HepG2 (cell line): Measurements from ENCODE around the gene P3R3URF. TPM values are rescaled to one million over a fixed set of nuclear protein-coding genes. Genes with fewer than 3 reads are reported as not detected.

Experiments
- MAFF ChIP-seq: IDR thresholded peaks from 2 replicates; pipeline ENCODE4 v1.6.1; 2011; ENCODE audit warnings: low read depth, low read length, improper control_type of control experiment
- MIER2 ChIP-seq: IDR thresholded peaks from 2 replicates; pipeline ENCODE4 v1.6.1; 2016; ENCODE audit warnings: missing biosample characterization, missing genetic modification reagents
- MNT ChIP-seq: fragments of 450-650 bp; IDR thresholded peaks from 2 replicates; pipeline ENCODE4 v1.6.1; 2016
- POLR2G ChIP-seq: fragments of 200-400 bp; formaldehyde crosslinking; IDR thresholded peaks from 2 replicates; pipeline ENCODE4 v1.6.1; 2018; ENCODE audit warnings: mild to moderate bottlenecking, low read depth, low read length, moderate library complexity
- RBAK ChIP-seq: sonication (generic); formaldehyde crosslinking; IDR thresholded peaks from 2 replicates; pipeline ENCODE4 v1.5.1; 2020; ENCODE audit warnings: mild to moderate bottlenecking, missing genetic modification reagents
- SRSF9 ChIP-seq: fragments of 200-400 bp; formaldehyde crosslinking; IDR thresholded peaks from 2 replicates; pipeline ENCODE4 v1.6.1; 2018; ENCODE audit warnings: borderline replicate concordance, mild to moderate bottlenecking, low read depth, low read length; ENCODE audit not compliant: insufficient read depth, poor library complexity, severe bottlenecking
- STAG1 ChIP-seq: sonication (generic); formaldehyde crosslinking; IDR thresholded peaks from 2 replicates; pipeline ENCODE4 v1.4.0; 2020; ENCODE audit warnings: missing genetic modification reagents
- ZNF256 ChIP-seq: sonication (generic); formaldehyde crosslinking; conservative IDR thresholded peaks from 2 replicates; pipeline ENCODE4 v1.4.0; 2020; ENCODE audit warnings: missing genetic modification reagents
- ZNF407 ChIP-seq: sonication (generic); formaldehyde crosslinking; IDR thresholded peaks from one replicate; pipeline ENCODE4 v1.5.1; 2020; ENCODE audit warnings: mild to moderate bottlenecking, missing genetic modification reagents; ENCODE audit errors: not compliant biosample characterization
- ZNF451 ChIP-seq: sonication (generic); formaldehyde crosslinking; IDR thresholded peaks from 2 replicates; pipeline ENCODE4 v1.5.0; 2020; ENCODE audit warnings: mild to moderate bottlenecking, missing genetic modification reagents
- ZNF672 ChIP-seq: sonication (generic); formaldehyde crosslinking; IDR thresholded peaks from 2 replicates; pipeline ENCODE4 v1.8.1; 2022; ENCODE audit warnings: missing genetic modification reagents
- ZNF75D ChIP-seq: sonication (generic); formaldehyde crosslinking; IDR thresholded peaks from 2 replicates; pipeline ENCODE4 v1.8.1; 2023; ENCODE audit warnings: missing genetic modification reagents, mild to moderate bottlenecking, borderline replicate concordance
- ZNF83 ChIP-seq: sonication (generic); formaldehyde crosslinking; IDR thresholded peaks from 2 replicates; pipeline ENCODE4 v1.4.0; 2020; ENCODE audit warnings: missing genetic modification reagents, mild to moderate bottlenecking, borderline replicate concordance
- ZUFSP ChIP-seq: sonication (generic); formaldehyde crosslinking; IDR thresholded peaks from 2 replicates; pipeline ENCODE4 v1.9.0; 2021; ENCODE audit warnings: missing genetic modification reagents, mild to moderate bottlenecking, borderline replicate concordance
- polyA plus RNA-seq, 8 experiments: library from polyadenylated mRNA; depleted of rRNA in 3 of 8; stranded (reverse) in 7 of 8; unstranded in 1 of 8; fragments of >200 nt; fragmentation: Illumina TruSeq in 4 of 8; extraction: Trizol in 4 of 8; gene quantifications; 2 replicates each; pipeline versions ENCODE4 v1.2.1 to v1.2.3, GENCODE V29; 2011 to 2016; ENCODE audit warnings: low read depth in 4 of 8, missing spikeins in 1 of 8, mixed read lengths in 1 of 8; ENCODE audit not compliant: insufficient read depth in 1 of 8
- total RNA-seq, 5 experiments: library from RNA; depleted of rRNA; stranded (reverse); fragments of >200 nt; fragmentation: Illumina TruSeq; extraction: Trizol; gene quantifications; 2 replicates each; pipeline ENCODE4 v1.2.3, GENCODE V29; 2016; ENCODE audit warnings: low read depth in 1 of 5
- TF ChIP-seq, protein P1 (sequence below): sonication (generic); formaldehyde crosslinking; IDR thresholded peaks from 2 replicates; pipeline ENCODE4 v1.5.0; 2020; ENCODE audit warnings: mild to moderate bottlenecking, missing genetic modification reagents

The P3R3URF gene
- total and polyA plus RNA-seq, 2 of the 13 experiments (the other 11 are each of a cell fraction or from before 2014, with no cell fraction given), result not detected

GRCh38 chr1:46197964-46198811 is 21.9 kb upstream of the P3R3URF start, which contains the start of gene POMGNT1 (continued):
- TF ChIP-seq STAG1 (CRISPR knock-in tag), result peak; percentile 48
- 0 out of 2 replicates have a peak, but pooled peaks have one; percentile 45 for TF ChIP-seq ZNF451 (CRISPR knock-in tag)
- no peak for TF ChIP-seq RBAK (CRISPR knock-in tag)
- no peak for TF ChIP-seq ZNF407
- no peak for TF ChIP-seq SRSF9
- TF ChIP-seq ZNF256, result no peak
- TF ChIP-seq ZNF83 (CRISPR knock-in tag), result no peak; the same call in 1 of the 2 replicates
- TF ChIP-seq ZNF672 (CRISPR knock-in tag), result no peak
- TF ChIP-seq POLR2G, result peak; percentile 84
- no peak for TF ChIP-seq MIER2
- TF ChIP-seq MNT, result no peak
- TF ChIP-seq MAFF, result no peak
- TF ChIP-seq ZUFSP (CRISPR knock-in tag), result no peak
- TF ChIP-seq ZNF75D (CRISPR knock-in tag), result no peak
- TF ChIP-seq, protein P1, sequence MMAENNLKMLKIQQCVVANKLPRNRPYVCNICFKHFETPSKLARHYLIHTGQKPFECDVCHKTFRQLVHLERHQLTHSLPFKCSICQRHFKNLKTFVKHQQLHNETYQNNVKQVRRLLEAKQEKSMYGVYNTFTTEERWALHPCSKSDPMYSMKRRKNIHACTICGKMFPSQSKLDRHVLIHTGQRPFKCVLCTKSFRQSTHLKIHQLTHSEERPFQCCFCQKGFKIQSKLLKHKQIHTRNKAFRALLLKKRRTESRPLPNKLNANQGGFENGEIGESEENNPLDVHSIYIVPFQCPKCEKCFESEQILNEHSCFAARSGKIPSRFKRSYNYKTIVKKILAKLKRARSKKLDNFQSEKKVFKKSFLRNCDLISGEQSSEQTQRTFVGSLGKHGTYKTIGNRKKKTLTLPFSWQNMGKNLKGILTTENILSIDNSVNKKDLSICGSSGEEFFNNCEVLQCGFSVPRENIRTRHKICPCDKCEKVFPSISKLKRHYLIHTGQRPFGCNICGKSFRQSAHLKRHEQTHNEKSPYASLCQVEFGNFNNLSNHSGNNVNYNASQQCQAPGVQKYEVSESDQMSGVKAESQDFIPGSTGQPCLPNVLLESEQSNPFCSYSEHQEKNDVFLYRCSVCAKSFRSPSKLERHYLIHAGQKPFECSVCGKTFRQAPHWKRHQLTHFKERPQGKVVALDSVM (CRISPR knock-in tag), result no peak
